ENCODE results near the gene FLNA.

The FLNA gene

DNA sequence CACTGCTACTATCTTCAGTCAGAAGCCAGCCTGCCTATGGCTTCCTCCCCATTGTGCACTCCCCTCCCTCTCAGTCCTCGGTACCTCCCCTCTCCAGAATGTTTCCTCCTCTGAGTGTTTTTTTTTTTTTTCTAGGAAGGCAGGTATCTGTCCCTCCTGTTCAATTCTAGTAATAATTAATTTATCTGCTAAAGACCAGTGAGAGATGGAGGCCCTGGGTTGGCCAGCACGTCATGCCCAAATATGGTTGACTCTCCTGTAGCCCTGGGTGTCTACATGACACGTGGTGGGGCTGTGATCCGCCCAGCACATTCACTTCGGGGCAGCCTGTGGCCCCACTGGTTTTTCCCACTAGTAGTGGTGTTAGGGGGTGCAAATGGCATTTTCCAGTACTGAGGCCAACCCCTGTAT, 1.8 kb downstream of the FLNA start:
- peak; percentile 54 for DNase-seq

DNA sequence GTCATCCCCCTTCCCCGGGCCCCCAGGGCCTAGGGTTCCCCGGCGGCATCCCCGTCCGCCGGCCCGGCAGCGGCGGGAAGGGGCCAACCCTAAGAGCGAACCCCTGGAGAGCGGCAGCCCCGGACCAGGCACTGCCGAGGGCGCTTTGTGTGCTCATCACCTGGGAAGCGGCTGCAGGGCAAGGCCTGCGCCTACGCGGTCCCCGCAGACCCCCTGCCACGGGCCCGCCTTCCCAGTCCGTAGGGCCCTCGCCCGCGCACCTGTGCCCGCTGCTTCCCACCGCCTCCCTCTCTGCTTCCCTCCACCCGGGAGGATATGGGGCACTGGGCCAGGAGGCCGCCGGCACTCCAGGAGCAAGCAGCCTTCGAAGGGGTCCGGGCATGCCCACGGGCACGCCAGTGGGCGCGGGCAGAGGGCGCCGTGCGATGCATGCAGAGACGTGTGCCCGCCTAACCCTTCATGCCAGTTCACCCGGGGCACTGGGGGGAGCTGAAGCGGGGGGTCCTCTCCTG, 2.6 kb downstream of the FLNA start:
- peak; percentile 53 for DNase-seq

DNA sequence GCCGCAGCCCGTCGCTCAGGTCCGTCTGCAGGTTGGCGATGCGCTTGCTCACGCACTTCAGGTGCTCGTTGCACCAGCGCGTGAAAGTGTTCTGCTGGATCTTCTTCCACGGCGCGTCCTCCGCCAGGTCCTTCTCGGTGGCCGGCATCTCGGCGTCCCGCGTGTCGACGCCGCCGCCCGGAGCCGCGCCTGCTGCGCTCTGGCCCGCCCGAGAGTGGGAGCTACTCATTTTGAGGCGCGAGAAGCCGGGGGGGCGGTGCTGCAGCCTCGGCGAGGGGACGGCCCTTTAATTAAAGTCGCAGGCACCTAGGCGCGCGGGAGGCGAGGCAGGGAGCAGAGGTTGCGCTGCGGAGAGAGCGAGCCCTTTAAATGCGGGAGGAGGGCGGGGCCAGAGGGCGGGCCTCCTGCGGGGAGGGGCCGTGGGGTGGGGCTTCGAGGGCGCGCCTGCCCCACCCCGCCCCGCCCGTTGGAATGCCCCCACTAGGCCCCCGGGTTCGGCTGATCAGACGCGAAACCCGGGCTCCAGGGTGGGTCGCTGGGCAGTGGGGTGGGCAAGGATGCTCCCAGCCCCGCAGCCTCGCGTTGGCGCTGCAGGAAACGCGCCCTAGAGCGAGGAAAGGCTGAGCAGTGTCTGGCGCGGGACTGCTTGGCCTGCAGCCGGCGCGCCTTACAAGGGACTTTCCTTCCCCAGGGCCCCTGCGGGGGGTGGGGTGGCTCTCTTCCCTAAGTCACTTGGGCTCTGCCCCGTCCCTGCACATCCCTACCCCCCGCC, 3.2 kb downstream of the FLNA start:
- DNase-seq = peak; percentile 92

DNA sequence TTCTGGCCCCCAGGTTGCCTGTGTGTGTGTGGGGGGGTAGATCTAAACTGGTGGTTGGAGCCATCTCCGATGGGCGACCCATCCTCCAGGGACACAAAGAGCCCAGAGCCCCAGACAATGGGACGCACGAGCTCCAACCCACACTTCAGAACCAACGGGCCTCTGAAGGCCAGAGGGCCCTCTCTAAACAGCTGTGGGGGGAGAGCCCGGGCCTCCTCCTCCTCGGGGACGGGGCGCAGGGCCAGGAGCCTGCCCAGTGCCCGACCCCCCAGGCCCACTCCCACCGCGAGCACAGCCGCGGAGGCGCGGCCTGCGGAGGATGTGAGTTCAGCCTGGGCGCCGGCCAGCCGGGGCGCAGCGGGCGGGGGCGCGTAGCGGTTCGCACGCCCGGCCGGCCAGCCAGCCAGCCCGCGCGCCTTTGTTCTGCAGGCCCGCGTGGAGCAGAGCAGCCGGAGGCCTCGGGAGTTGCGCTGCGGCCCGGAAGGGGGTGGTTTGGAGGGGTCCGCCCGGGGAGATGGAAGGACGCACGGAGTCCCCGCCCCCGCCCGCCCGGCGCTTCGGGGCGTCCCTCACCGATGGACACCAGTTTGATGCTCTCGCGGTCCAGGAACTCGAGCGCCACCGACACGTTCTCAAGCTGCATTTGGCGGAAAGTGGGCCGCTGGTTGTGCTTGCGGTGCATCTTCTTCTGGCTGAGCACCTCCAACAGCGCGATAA, 4.0 kb downstream of the FLNA start:
- DNase-seq = peak; percentile 66

DNA sequence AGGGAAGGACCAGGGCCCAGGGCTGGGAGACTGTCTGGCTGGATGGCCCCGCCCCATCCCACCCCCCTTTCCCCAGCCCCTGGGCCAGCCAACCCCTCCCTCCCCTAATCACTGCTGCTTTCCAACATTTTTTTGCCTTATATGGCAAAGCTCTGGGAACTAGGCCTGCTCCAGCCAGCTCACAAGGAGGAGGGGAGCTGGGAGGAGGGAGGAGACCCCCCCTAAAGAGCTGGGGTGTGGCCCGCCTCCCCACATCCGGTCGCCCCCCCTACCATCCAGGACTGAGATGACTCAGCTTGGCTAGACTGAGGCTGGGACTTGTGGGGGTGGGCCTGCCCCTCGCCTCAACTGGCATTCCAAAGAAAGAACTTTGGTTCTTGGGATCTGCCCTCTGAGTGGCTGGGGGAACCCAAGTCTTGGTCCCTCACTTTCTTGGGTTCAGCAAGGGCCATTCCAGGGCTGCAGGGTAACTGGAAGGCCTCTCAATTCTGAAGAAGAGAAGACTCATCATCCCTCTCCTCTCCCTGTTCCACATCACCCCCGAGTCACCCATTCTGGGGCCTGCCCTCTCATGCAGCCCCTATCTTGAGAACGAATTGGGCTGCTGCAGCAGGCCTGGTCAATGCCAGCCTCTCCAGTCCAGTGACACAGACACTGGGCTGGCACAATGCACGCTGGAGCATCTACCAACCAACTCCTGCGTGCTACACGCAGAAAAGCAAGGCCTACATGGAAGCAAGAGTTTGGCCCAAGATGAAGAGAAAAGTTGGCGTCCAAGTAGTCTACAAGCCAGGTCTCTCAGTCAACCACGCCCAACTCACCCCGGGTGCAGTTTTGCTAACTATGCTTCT, 4.8 kb downstream of the FLNA start:
- DNase-seq = peak; percentile 52

DNA sequence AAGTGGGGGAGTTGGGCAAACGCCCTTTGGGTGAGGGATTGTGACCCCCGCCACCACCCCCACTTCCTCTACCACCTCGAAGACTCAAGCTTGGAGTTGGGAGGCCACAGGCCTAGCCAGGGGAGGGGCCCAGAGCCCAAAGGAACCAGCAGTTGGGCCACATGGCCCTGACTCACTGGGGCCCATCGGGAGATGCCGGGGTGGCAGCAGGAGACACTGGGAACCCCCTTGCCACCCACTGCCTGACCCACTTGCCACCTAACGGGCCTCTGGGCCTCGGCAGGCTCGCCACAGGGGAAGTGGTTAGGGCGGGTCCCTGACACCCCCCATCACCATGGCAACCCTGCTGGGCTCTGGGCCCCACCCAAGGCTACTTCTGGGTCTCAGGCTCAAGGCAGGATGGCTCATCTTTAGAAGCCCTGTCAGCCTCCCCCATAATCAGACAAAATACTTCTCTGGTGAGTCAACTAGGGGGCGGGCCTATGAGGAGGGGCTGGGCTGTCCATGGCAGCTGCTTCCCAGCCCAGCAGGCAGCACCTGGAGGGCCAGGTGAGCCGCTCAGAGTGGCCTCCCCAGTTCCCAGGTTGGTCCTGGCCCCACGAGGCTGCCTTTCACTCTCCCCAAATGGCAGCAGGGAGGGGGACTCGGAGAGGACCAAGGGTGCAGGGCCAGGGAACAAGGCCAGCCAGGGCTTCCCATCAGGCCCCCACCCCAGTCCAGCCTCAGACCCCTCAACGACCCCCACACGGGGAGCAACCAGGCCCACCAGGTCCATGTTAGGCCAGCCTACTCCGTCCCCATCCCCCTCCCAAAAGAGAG, 5.6 kb downstream of the FLNA start:
- peak; percentile 89 for DNase-seq

DNA sequence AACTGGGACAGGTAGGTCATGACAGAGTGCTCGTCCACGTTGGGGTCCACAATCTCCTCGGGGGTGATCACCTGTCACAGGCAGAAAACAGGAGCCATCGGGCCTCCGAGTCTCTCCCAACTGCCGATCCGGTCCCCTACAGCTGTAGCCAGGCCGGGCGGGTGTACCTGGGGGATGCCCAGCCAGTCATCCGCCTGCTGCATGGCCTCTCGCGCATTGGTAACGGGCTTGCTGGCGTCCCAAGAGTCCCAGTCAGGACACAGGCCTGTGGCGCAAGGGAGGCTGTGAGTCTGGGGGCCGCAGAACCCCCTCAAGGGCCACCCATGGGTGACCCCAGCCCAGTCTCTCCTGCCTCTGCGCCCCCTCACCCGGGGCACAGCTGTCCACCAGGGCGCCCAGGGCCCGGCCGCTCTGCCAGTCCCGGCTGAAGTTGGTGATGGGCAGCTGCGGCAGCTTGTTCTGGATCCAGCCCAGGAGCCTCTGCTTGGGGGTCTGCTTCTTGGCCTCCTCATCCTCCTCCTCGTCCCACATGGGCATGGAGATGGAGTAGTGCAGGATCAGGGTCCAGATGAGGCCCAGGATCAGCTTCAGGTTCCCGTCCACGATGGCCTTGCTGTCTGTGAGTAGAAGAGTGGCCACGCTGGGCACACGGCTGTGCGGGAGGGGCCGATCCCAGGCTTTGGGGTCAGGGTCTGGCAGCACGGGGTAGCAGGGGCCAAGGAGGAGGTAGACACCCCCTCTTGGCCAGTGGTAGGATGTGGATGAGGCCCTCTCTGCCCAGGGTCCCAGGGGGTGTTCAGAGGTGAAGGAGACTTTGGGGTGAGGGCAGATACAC, 6.7 kb downstream of the FLNA start:
- no peak for DNase-seq

DNA sequence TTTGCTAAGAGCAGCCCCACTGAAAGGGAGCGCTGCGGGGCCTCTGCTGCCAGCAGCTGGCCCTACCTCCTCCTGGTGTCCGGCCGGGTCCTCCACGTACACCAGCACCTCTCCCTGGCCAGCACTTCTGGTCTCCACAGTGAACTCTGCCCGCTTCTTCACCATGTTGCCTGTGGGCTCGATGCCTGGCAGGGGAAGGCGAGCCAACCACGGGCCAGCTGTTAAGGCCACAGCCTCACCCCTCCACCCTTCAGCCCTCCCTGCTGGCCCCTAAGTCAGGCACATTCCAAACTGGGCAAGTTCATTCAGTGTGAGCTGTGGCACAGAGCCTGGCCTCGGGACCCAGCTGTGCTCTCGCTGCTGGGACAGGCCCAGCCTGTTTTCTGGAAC, 7.8 kb downstream of the FLNA start:
- DNase-seq = no peak

DNA sequence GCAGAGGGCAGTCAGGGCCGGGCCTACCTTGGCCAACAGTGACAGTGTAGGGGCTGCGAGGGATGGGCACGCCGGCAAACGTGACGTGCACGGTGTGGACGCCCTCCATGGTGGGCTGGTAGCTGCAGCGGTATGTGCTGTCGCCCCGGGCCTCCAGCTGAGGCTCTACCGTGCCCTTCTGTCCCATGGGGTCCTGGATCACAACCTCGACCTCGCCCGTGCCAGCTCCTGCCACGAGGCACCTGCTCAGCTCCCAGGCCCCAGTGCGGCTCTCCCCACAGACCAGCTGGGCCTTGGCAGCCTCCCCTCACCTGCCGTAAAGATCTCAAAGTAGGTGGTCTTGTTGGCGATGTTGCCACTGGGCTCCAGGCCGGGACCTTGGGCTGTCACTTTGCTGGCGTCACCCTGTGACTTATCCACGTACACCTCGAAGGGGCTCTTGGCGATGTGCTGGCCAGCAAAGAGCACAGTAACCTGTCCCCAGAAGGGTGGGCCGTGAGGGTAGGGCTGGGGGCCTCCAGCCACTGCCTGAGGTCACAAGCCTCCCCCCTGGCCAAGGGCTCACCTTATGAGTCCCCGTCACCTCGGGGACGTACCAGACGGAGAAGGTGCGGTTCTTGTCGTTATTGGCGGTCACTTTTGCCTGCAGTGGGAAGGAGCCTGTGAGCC, 8.3 kb downstream of the FLNA start:
- no peak for DNase-seq

DNA sequence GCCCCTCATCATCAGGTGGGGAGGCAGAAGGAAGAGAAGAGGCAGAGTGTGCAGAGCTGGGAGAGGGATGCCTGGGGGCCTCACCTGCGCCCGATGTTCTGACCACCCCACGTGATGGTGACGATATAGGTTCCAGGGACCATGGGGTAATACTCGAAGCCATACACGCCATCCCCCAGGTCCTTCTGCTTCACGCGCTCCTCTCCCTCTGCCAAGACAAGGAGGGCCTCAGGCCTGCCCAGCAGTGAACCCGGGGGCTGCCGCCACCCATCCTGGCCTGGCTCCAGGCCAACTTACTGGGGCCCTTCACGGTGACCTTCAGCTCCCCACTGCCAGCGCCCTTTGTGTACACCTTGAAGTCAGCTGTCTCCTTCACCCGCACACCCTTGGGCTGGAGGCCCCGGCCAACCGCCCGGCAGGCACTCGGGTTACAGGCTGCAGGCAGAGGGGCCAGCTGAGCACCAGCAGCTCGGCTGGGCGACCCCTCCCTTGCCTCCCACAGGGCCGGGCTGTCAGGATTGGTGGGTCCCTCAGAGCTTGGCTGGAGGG, 9.3 kb downstream of the FLNA start:
- no peak for DNase-seq

DNA sequence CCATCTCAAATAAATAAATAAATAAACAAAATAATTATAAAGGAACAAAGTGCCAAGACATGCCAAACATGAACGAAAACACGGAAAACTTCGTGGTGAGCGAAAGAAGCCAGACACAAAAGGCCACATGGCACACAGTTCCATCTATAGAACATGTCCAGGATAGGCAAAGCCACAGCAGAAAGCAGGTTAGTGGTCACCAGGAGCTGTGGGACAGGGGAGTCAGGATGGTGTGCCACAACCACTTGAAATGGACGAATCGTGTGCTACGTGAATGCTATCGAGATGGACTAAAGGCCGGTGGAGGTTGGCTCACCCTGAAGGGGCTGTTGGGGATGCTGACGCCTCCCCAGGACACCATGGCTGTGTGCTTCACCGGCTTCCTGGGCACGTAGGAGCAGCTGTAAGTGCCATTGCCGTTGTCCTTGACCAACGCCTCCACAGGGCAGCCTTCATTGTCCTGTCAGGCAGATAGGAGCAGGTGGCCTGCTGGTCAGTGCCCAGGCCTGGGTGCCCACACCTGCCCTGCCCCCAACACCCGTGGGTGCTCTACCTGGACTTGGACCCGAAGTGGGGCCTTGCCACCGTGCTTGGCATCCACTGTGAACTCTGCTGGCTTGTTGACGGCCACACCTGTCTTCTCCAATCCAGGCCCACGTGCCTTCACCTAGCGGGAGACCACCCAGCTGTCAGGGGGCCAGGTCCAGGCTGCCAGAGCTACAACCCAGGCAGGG, 10.6 kb downstream of the FLNA start:
- no peak for DNase-seq

DNA sequence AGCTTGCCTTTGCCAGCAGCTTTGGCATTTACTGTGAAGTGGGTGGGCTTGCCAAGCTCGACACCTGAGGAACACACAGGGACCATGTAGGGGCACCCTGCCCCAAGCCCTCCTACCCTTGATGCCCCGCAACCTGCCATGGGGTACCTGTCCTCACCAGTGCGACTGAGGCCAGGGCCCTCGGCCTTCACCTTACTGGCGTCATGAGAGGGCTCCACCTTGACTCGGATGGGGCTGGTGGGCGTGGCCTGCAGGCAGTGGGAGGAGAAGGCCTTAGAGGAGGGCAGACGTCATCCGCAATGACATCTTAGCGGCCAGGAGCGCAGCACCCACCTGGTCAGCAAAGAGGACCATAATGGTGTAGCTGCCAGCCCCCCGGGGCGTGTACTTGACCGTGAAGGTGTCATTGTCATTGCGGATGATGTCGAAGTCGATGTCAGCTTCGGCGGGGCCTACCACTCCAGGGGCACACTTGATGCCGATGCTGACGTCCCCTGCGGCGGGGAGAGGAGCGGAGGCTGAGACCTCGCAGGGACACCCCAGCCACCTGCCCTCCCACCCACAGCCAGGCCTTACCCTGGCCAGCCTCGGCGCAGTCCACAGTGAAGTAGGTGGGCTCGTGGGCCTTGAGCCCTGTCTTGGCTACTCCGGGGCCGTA, 12.2 kb downstream of the FLNA start:
- no peak for DNase-seq

DNA sequence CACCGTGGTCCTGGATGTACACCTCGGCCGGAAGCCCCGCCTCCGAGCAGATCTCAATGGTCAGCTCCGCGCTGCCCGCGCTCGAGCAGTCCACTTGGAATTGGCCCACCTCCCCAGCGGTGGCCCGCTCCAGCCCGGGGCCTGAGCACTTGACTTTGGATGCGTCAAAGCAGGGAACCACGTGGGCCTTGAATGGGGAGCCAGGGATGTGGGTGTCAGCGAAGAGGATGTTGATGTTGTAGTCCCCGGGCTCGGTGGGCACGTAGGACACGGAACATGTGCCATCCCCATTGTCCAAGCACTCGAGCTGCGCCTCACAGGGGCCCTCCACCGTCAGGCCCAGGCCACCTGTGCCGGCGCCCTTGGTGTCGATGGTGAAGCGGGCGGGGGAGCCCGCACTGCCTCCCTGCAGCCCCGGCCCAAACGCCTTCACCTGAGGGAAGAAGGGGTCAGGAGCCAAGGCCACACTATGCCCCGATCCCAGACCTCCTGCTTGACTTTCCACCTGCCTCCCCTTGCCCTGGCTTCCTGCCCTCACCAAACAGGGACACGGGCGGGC, 14.2 kb downstream of the FLNA start:
- no peak for DNase-seq

DNA sequence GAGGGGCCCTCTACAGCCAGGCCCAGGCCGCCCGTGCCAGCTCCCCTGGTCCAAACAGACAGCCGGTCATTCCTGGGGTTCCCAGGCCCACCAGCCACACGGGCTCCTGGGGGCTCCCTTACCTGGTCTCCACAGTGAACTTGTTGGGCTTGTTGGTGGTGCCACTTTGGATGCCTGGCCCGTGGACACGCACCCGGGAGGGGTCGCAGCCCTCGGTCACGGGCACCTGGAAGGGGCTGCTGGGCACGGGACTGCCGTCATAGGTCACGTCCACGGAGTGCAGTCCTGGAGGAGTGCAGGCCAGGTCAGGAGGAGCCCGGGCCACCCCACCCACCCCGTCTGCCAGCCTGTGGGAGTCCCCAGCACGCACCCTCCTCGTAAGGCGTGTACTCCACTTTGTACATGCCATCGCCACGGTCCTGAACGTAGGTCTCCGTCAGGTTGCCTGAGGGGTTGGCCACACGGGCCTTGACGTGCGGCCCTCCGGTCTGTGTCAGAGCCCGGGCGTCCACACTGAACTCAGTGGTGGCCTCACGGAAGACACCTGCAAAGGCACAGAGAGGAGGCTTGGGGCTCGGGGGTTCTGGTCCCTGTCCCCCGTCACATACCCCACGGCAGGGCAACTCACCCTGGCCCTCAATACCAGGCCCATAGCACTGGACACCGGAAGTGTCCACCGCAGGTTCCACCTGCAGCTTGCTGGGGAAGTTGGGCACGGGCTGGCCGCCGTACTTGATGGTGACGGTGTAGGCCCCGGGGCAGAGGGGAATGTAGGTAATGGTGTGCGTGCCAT, 14.9 kb downstream of the FLNA start:
- no peak for DNase-seq

DNA sequence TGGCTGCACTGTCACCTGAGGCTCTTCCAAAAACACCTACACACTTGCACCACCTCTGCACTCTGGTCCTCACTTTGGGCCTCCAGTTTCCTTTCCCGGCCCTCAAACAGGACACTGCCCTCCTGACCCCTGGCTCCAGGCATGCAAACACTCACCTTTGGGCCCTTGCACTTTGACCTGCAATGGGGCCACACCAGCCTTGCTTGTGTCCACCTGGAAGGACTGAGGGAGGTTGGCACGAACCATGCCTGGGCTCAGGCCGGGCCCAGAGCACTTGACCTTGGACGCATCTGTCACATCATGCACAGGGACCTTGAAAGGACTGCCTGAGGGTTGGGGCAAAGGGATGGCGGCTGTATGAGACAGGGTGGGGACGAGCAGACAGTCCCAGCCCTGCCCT, 15.6 kb downstream of the FLNA start:
- DNase-seq = no peak

DNA sequence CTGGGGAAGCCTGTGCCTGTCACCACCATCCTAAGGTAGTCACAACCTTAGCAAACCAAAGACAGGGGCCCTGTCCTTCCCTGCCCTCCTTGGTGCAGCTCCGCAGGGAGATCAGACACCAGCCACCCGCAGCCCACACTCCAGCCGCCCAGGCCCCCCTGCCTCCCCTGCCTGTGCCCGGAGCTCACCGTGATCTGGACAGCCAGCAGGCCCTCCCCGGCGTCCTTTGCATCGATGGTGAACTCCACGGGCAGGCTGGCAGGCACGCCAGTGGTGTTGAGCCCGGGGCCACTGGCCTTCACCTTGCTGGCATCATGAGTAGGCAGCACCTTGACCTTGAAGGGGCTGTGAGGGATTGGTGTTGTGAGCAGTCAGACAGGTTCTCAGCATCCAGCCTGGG, 16.4 kb downstream of the FLNA start:
- no peak for DNase-seq

DNA sequence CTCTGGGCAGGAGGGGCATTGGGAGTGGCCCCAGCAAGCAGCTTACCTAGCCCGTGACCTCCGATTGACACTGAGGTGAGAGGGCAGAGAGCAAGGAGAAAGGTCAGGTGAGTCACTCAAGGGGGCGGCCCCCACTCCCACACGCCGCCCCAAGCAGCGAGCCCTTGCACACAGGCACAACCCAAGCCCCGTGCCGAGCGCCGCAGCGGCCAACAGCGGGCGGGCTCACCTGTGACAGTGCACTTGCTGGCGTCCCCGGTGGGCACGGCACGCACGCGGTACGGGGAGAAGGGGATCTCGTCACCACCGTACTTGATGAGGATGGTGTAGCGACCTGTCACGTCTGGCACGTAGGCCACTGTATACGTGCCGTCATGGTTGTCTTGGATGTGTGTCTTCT, 17.2 kb downstream of the FLNA start:
- no peak for DNase-seq

DNA sequence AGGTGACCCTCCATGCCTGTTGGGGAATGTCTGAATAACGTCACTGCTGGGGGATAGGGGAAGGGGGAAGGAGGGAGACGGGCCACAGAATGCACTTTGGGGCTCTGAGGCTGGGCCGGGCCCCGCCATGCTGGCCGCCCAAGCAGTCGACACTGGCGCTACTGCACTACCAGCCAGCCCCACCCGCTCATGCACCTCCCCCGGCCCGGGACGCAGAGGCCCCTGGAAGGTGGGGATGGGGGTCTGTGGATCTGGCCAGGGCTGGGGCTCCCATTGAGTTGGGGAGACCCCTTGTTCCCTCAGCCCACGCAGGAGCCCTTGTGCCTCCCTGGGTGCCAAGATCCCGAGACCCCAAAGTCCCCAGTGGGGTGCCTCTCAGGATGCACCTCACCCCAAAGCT, 17.8 kb downstream of the FLNA start:
- DNase-seq = no peak
